H1 (cell line): ENCODE results near the gene PGM1. TPM values are rescaled to one million over a fixed set of nuclear protein-coding genes. Genes with fewer than 3 reads are reported as not detected.

Experiments used
- BACH1 ChIP-seq: IDR thresholded peaks from 2 replicates; pipeline ENCODE4 v1.6.1; 2012; ENCODE audit warnings: low read length, improper control_type of control experiment
- BRCA1 ChIP-seq: IDR thresholded peaks from 2 replicates; pipeline ENCODE4 v1.6.1; 2012; ENCODE audit warnings: low read depth, low read length, improper control_type of control experiment
- CTBP2 ChIP-seq: IDR thresholded peaks from 2 replicates; pipeline ENCODE4 v1.7.0; 2011; ENCODE audit warnings: borderline replicate concordance, mild to moderate bottlenecking, moderate library complexity, mixed read lengths, low read length; ENCODE audit not compliant: insufficient read depth, insufficient read length
- JUND ChIP-seq: IDR thresholded peaks from 2 replicates; pipeline ENCODE4 v1.6.1; 2011; ENCODE audit warnings: mild to moderate bottlenecking, improper control_type of control experiment, low read length
- KDM1A ChIP-seq: fragments of 200-600, 300-600 bp; sonication (generic); IDR thresholded peaks from 2 replicates; pipeline ENCODE4 v1.7.1; 2016; ENCODE audit warnings: mild to moderate bottlenecking, low read length, borderline replicate concordance
- KDM5A ChIP-seq: fragments of 200-600 bp; IDR thresholded peaks from 2 replicates; pipeline ENCODE4 v1.7.1; 2012; ENCODE audit warnings: mild to moderate bottlenecking, low read length, inconsistent platforms, mixed read lengths
- PHF8 ChIP-seq: fragments of 200-600 bp; sonication (generic); conservative IDR thresholded peaks from 2 replicates; pipeline ENCODE4 v1.7.1; 2012; ENCODE audit warnings: low read depth, mild to moderate bottlenecking, inconsistent platforms, low read length, moderate library complexity
- RAD21 ChIP-seq, 2 experiments: IDR thresholded peaks in 1 of 2; conservative IDR thresholded peaks in 1 of 2; 2 replicates each; pipeline ENCODE4 v1.6.1; 2011; ENCODE audit warnings: low read depth in 2 of 2, low read length in 2 of 2, improper control_type of control experiment in 1 of 2, inconsistent platforms in 1 of 2, mild to moderate bottlenecking in 1 of 2, moderate library complexity in 1 of 2
- RBBP5 ChIP-seq: IDR thresholded peaks from 2 replicates; pipeline ENCODE4 v1.7.1; 2012; ENCODE audit warnings: low read depth, mild to moderate bottlenecking, inconsistent platforms, low read length, moderate library complexity, borderline replicate concordance
- SIX5 ChIP-seq: IDR thresholded peaks from 2 replicates; pipeline ENCODE4 v1.6.1; 2011; ENCODE audit warnings: mild to moderate bottlenecking, low read depth, low read length
- SP1 ChIP-seq: IDR thresholded peaks from 2 replicates; pipeline ENCODE4 v1.6.1; 2011; ENCODE audit warnings: low read depth, low read length
- SP4 ChIP-seq: IDR thresholded peaks from 2 replicates; pipeline ENCODE4 v1.6.1; 2012; ENCODE audit warnings: low read length, inconsistent platforms
- TAF7 ChIP-seq: optimal IDR thresholded peaks from 2 replicates; pipeline ENCODE3; 2011; ENCODE audit warnings: low read depth, mild to moderate bottlenecking, inconsistent platforms, low read length, moderate library complexity, borderline replicate concordance
- TCF12 ChIP-seq: IDR thresholded peaks from 2 replicates; pipeline ENCODE4 v1.6.1; 2011; ENCODE audit warnings: low read depth, mild to moderate bottlenecking, low read length
- polyA plus RNA-seq, 7 experiments: library from polyadenylated mRNA; depleted of rRNA in 3 of 7; stranded (reverse) in 5 of 7; unstranded in 2 of 7; fragments of >200 nt in 5 of 7; fragments of 200-250 nt in 2 of 7; gene quantifications; 1 replicate in 5 of 7; 2 replicates in 1 of 7; 4 replicates in 1 of 7; pipeline versions ENCODE4 v1.2.1 to v1.2.3, GENCODE V29; 2011 to 2013; ENCODE audit warnings: missing spikeins in 2 of 7, mixed read lengths in 2 of 7
- total RNA-seq: library from RNA; stranded (reverse); fragmentation: NEBNext Ultra II Directional; extraction: Animal tissue kit (Norgen Biotek cat#: 25700); gene quantifications from 2 replicates; pipeline ENCODE4 v1.2.1, GENCODE V29; 2021
- TF ChIP-seq, protein P1 (sequence below): IDR thresholded peaks from 2 replicates; pipeline ENCODE4 v1.6.1; 2011; ENCODE audit warnings: low read depth, mild to moderate bottlenecking, low read length; ENCODE audit not compliant: insufficient read depth
- TF ChIP-seq, protein P2 (sequence below): IDR thresholded peaks from 2 replicates; pipeline ENCODE4 v1.6.1; 2011; ENCODE audit warnings: low read length, improper control_type of control experiment
- TF ChIP-seq, protein P3 (sequence below): IDR thresholded peaks from 2 replicates; pipeline ENCODE4 v1.6.1; 2012; ENCODE audit warnings: low read length, inconsistent platforms
- TF ChIP-seq, protein P4 (sequence below), 3 experiments: IDR thresholded peaks; 1 replicate in 2 of 3; 2 replicates in 1 of 3; pipeline versions ENCODE4 v1.5.1 to v1.6.1; 2011; ENCODE audit warnings: low read length in 3 of 3, mild to moderate bottlenecking in 3 of 3, inconsistent platforms in 2 of 3, low read depth in 1 of 3, moderate library complexity in 1 of 3; ENCODE audit not compliant: insufficient read depth in 1 of 3; ENCODE audit errors: control extremely low read depth in 1 of 3

The PGM1 gene
- total and polyA plus RNA-seq, 2 of the 8 experiments (the other 6 are each of a cell fraction or from before 2014, with no cell fraction given) = 33.0 to 65.4 TPM

DNA sequence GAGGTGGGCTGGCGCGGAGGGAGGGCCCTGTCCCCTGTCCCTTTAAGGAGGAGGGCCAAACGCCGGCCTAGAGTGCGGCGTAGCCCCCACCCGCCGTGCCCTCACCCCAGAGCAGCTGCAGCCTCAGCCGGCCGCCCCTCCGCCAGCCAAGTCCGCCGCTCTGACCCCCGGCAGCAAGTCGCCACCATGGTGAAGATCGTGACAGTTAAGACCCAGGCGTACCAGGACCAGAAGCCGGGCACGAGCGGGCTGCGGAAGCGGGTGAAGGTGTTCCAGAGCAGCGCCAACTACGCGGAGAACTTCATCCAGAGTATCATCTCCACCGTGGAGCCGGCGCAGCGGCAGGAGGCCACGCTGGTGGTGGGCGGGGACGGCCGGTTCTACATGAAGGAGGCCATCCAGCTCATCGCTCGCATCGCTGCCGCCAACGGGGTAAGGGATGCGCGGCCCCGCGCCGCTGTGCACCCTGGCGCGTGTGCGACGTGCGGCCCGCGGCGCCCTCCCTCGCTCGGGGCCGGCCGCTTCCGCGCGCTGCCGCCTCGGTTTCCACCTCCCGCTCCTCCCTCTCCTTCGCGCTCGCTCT is at the start of gene PGM1 (continued):
- TF ChIP-seq, protein P1, sequence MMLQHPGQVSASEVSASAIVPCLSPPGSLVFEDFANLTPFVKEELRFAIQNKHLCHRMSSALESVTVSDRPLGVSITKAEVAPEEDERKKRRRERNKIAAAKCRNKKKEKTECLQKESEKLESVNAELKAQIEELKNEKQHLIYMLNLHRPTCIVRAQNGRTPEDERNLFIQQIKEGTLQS = no peak
- no peak for TF ChIP-seq BACH1
- TF ChIP-seq RBBP5 = peak; percentile 95; the same call in 1 of the 2 replicates
- TF ChIP-seq KDM1A = no peak
- TF ChIP-seq SP1 = no peak
- TF ChIP-seq, protein P2, sequence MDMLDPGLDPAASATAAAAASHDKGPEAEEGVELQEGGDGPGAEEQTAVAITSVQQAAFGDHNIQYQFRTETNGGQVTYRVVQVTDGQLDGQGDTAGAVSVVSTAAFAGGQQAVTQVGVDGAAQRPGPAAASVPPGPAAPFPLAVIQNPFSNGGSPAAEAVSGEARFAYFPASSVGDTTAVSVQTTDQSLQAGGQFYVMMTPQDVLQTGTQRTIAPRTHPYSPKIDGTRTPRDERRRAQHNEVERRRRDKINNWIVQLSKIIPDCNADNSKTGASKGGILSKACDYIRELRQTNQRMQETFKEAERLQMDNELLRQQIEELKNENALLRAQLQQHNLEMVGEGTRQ = no peak
- TF ChIP-seq JUND = no peak
- no peak for TF ChIP-seq SIX5
- no peak for TF ChIP-seq TAF7
- no peak for TF ChIP-seq BRCA1
- TF ChIP-seq KDM5A = no peak
- TF ChIP-seq, protein P3, sequence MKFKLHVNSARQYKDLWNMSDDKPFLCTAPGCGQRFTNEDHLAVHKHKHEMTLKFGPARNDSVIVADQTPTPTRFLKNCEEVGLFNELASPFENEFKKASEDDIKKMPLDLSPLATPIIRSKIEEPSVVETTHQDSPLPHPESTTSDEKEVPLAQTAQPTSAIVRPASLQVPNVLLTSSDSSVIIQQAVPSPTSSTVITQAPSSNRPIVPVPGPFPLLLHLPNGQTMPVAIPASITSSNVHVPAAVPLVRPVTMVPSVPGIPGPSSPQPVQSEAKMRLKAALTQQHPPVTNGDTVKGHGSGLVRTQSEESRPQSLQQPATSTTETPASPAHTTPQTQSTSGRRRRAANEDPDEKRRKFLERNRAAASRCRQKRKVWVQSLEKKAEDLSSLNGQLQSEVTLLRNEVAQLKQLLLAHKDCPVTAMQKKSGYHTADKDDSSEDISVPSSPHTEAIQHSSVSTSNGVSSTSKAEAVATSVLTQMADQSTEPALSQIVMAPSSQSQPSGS = 0 out of 2 replicates have a peak, but pooled peaks have one; percentile 68
- no peak for TF ChIP-seq CTBP2
- no peak for TF ChIP-seq TCF12
- no peak for TF ChIP-seq RAD21 (IDR thresholded peaks at IDR 0.05 in 1 of 2, conservative IDR thresholded peaks at IDR 0.05 in 1 of 2; ENCODE audit: low read depth in 2 of 2, low read length in 2 of 2)
- TF ChIP-seq PHF8 = peak; percentile 60
- TF ChIP-seq, protein P4, sequence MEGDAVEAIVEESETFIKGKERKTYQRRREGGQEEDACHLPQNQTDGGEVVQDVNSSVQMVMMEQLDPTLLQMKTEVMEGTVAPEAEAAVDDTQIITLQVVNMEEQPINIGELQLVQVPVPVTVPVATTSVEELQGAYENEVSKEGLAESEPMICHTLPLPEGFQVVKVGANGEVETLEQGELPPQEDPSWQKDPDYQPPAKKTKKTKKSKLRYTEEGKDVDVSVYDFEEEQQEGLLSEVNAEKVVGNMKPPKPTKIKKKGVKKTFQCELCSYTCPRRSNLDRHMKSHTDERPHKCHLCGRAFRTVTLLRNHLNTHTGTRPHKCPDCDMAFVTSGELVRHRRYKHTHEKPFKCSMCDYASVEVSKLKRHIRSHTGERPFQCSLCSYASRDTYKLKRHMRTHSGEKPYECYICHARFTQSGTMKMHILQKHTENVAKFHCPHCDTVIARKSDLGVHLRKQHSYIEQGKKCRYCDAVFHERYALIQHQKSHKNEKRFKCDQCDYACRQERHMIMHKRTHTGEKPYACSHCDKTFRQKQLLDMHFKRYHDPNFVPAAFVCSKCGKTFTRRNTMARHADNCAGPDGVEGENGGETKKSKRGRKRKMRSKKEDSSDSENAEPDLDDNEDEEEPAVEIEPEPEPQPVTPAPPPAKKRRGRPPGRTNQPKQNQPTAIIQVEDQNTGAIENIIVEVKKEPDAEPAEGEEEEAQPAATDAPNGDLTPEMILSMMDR (IDR thresholded peaks at IDR 0.05; ENCODE audit: control extremely low read depth in 1 of 3, insufficient read depth in 1 of 3, low read depth in 1 of 3, low read length in 3 of 3) = no peak
- peak; percentile 77; the same call in 1 of the 2 replicates for TF ChIP-seq SP4
